Effector CD4-positive, alpha-beta T cell (primary cell): ENCODE measurements around the gene ZMIZ1.

Experiments used
- DNase-seq: peaks from one replicate; pipeline ENCODE4 v3.0.0-alpha.2; 2020

The ZMIZ1 gene

GRCh38 chr10:79179164-79179956 lies 110.6 kb downstream of the ZMIZ1 start:
- no peak for DNase-seq

DNA sequence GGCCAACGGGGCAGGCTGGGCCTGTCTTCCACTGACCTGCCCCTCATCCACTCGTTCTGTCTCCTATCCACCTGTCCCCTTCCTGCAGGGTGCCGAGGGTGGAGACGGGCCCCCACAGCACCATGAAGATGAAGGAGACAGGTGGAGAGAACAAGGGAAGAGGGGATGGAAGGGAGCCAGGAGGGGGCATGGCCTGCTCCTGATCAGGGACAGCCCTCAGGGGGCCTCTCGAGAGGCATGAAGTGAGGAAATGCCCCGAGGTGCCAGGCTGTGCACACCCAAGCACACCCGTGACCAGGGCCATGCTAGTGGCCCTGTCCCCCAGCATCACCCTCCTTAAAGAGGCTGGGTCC lies 111.2 kb downstream of the ZMIZ1 start:
- no peak for DNase-seq

- no peak for DNase-seq
Measured at GRCh38 chr10:79180414-79181221, 111.9 kb downstream of the ZMIZ1 start.

DNA sequence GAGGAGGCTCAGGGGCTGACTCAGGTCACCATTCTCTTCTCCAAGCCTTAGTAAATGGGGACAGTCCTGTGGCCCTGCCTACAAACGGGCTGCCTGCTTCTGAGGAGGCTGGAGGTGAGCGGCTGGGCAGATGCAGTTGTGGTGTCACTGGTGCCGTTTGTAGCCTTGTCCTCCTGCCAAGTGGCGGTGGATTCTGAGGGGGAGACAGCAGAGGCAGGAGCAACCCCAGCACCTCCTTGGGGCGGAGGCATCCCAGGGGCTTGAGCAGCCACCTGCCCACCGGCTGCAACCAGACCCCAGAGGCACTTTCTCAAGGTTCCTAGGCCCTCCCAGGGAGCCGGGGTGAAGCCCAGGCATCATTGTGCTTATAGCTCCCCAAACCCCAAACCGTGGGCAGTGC lies 112.5 kb downstream of the ZMIZ1 start:
- no peak for DNase-seq

GRCh38 chr10:79181698-79182521 lies 113.1 kb downstream of the ZMIZ1 start:
- no peak for DNase-seq

DNA sequence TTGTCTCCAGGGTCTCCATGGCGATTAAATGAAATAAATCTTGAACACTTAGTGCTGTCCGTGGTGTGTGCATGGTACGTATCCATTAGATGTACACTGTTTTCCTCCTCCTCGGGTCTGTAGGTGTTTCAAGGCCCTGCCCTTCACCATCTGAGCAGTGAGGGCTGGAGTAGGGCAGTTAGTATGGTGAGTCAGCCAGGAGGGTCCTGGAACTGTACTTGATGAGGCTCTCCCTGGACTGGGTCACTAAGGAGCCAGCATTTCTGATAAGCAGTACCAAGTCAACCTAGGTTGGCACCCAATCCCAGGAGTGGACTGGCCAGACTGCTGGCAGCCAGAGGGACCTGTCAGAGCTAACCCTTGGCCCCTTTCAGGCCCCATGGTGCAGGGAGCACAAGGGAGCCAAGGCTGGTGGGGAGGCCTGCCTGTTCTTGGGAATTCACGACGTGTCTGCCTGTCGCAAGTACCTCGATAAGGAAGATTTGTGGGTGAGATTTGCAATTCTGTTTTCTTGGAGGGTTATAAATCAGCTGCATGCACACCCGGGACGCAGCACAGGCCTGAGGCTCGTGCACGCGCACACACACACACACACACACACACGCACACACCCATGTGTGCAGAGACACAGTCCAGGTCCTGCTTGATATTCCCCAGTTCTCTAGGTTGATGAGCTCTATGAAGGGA lies 114.2 kb downstream of the ZMIZ1 start:
- no peak for DNase-seq

GRCh38 chr10:79183468-79183865 lies 114.7 kb downstream of the ZMIZ1 start:
- DNase-seq, result no peak

DNA sequence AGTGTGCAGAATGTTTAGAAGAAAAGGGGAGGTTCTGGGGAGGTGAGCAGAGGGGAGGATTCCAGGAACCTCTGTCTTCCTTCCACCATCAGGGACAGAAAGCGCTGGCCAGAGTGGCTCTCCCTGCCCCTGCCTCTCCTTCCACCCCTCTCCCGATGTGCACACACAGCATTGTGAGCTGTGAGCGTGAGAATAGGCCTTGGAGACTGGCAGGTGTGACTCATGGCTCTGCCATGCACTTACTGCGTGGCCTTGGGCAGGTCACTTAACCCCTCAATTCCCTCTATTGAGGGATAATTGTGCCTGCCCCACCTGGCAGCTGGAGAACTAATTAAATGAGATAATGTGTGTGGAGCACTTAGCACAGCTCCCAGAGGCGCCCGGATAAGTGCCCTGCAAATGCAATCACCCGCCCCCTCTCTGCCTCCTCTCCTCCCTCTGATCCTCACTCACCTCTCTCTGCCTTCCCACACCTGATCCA lies 115.4 kb downstream of the ZMIZ1 start:
- no peak for DNase-seq

- DNase-seq, result no peak
Measured at GRCh38 chr10:79184657-79185056, 115.9 kb downstream of the ZMIZ1 start.

- no peak for DNase-seq
Measured at GRCh38 chr10:79185067-79185774, 116.5 kb downstream of the ZMIZ1 start.

DNA sequence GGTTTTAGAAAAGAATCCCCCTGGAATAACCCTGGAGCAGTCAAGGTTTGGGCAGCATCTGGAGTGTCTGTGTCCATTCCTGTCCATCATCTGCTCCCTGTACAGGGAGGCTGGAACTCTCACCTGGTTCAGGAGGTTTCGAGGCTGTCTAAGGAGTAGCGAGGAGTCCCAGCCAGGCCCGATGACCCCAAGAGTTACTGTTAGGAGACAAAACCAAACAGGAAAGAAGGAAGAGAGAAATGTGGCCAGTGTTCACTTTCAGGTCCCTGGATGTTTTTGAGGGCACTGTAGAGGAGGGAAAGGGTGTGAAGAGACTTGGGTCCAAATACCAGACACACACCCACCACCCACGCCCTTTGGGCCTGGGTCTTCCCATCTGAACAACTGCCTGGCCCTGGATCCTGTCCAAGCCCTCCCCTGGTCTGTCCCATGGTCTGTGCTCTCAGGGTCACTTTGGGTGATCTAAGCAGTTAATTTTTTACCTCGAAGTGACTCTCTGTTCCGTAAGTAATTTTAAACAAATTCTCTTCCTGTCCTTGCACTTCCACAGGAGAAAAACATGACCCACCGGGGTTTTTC lies 117.1 kb downstream of the ZMIZ1 start:
- no peak for DNase-seq

GRCh38 chr10:79186486-79187120 lies 117.8 kb downstream of the ZMIZ1 start:
- no peak for DNase-seq

DNA sequence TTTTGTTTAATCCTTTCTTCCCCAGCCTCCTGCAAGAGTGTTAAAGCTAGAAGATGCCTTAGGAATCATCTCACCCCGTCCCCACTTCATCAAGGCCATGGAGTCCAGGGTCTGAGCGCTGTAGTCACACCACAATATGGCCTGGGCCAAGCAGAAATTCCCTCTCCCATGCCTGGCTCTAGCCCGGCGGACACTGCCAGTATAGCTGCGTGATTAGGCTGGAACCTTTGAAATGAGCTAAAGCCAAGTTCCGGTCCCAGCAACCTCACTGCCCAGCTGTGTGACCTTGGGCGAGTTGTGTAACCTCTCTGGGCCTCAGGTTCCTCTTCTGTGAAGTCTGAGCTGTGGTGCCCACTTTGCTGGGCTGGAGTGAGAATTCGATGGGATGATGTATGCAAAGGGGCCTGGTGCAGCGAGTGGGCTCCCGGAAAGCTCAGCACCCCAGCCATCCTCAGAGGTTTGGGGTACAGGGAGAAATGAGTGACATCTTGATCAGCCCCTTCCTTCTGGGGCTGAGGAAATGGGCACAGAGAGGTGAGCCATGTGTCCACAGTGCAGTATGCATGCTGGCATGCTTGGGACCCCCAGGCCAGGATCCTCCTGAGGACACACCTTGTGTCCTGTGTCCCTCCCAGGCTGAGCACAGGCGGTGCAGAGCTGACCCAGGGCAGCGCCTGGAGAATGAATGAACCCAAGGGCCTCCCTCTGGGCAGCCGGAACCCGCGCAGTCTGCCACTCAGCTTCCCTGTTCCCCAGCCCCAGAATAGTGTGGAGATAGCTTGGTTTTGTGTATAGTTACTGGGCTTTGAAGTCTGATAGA lies 118.6 kb downstream of the ZMIZ1 start:
- DNase-seq, result no peak

DNA sequence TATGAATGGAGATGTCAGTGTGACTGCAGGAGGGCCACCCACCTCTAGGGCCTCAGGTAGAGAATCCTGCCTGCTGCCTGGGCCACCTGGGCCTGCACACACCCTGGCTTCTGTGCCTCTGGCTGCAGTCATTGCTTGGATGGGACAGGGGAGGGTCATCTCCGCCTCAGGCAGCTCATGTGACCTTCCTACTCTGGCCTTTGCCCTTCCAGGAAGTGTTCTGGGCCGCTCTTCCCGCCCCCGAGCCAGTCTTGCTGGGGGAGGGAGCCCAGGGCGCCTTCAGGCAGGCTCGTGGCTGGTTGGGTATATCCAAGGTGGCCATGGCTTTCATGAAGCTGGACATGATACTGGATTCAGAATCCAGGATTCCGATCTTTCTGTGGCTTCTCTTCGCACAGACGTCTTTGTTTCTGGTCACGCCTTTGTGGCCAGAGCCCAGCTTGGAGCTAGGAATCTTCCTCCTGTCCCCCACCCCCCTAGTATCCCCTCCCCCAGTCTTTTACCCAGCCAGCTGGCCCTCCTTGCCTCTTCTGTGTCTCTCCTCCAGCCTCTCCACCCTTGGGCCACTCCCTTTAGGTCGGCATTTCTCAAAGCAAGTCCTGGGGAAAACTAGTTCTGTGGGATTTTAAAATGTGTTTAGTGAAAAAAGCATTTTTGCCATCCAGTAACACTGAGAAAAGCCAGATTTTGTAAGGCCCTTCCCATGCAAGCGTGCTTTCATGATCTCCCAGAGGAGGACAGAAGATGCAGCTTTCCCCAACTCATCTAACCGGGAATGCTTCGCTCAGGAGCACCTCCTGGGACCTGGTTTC lies 119.6 kb downstream of the ZMIZ1 start:
- DNase-seq, result no peak

GRCh38 chr10:79189181-79189580 lies 120.4 kb downstream of the ZMIZ1 start:
- DNase-seq, result no peak

GRCh38 chr10:79189853-79190435 lies 121.2 kb downstream of the ZMIZ1 start:
- DNase-seq, result no peak

- no peak for DNase-seq
Measured at GRCh38 chr10:79190740-79191261, 122.0 kb downstream of the ZMIZ1 start.

DNA sequence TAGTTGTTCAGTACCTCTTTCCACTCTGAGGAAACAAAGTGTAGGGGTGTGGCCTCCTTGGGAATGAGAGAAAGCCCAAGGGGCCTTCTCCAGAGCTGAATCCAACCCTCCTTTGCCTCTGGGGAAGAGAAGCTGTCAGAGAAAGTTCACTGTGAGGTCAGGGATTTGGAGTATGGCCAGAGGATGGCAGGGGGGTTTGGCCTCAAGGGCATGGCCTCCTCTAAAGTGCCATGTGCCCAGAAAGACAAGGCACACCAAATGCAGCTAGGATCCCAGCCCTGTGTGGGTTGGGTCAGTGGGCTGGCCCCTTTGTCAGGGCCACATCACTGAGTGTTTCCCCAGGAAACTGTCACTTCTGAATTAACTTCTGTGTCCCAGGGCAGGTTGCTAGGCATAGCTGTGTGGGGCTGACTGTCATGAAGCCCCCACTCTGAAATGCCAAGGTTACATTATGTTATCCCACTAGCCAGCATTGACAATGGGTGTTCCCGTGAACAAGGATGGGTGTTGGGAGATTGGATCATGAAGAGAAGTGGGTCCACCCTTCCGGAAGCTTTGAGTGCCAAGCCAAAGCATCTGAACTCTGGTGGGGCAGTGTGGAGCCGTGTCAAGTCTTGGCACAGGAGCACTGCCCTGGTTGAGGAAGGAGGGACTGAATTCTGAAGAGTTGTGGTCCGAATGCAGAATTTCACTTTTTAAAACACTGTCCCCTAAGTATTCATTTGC lies 123.3 kb downstream of the ZMIZ1 start:
- no peak for DNase-seq
